Measurements from ENCODE around the gene C2CD5.
"Not testable (repeated sequence)": the region's sequence is repeated elsewhere in the genome, so short reads cannot be mapped to it uniquely, and the experiment has no call there.

The C2CD5 gene

GRCh38 chr12:22487683-22488082, 56.7 kb downstream of the C2CD5 start:
- in situ Hi-C loops (cut with MboI; ENCODE audit: low pct_unique_long_range_greater_than_20kb, low sequenced_read_pairs) = not testable (repeated sequence)

GRCh38 chr12:22481547-22482104, 62.7 kb downstream of the C2CD5 start:
- in situ Hi-C loops (cut with MboI; ENCODE audit: low pct_unique_long_range_greater_than_20kb, low sequenced_read_pairs) = no loop called here
- DNase-seq = no peak

More at GRCh38 chr12:22487683-22488082, 56.7 kb downstream of the C2CD5 start:
- not testable (repeated sequence) for DNase-seq

- DNase-seq; in situ Hi-C loops (cut with MboI; ENCODE audit: low pct_unique_long_range_greater_than_20kb, low sequenced_read_pairs): not testable (repeated sequence)
Observed at GRCh38 chr12:22480814-22481213, 63.5 kb downstream of the C2CD5 start.

DNA sequence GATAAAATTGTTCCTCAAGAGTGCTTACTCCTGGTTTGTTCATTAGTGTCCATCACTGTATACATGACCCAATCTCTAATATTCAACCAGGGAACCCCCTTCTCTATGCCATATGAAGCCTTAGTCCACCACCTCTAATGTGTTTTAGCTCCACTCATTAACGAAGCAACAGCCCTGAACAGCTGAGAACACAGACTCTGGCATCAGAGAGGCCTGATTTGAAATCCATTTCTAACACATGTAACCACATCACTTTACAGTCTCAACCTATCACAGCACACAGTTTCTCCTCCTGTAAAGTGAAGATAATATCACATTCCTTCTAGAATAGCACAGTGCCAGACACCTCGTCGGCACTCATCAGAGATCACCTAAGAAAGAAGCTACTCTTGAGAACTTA, 64.3 kb downstream of the C2CD5 start:
- DNase-seq = no peak
- in situ Hi-C loops (cut with MboI; ENCODE audit: low pct_unique_long_range_greater_than_20kb, low sequenced_read_pairs) = no loop called here

GRCh38 chr12:22477894-22478287, 66.5 kb downstream of the C2CD5 start:
- in situ Hi-C loops (cut with MboI; ENCODE audit: low pct_unique_long_range_greater_than_20kb, low sequenced_read_pairs) = no loop called here
- DNase-seq = no peak

DNA sequence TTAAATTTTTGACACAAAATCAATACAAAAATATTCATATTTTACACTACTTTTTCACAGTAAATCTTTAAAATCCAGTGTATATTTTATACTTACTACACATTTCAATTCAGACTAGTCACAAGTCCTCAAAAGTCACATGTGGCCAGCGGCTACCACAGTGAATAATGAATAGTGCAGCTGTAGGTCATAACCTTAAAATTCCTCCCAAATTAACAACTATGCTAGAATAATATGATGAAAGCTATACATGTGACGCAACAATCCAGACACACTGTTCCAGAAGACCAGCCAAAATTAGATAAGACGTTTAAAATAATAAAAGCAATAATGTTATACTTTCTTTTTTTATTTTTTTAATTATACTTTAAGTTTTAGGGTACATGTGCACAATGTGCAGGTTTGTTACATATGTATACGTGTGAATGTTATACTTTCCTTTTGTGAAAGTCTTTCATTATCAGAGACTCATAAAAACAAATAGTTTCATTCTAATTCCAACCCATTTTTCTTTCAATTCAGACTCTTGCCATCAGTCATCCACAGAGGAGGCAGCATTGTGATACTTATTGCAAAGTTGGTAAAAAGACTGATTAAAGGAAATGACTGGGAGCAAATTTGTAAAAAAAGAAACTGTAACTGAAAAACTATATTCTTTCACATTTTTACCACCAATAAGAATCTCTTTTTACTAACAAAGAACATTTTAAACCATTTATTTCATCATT, 67.0 kb downstream of the C2CD5 start:
- no peak for DNase-seq
- in situ Hi-C loops (cut with MboI; ENCODE audit: low pct_unique_long_range_greater_than_20kb, low sequenced_read_pairs) = no loop called here

DNA sequence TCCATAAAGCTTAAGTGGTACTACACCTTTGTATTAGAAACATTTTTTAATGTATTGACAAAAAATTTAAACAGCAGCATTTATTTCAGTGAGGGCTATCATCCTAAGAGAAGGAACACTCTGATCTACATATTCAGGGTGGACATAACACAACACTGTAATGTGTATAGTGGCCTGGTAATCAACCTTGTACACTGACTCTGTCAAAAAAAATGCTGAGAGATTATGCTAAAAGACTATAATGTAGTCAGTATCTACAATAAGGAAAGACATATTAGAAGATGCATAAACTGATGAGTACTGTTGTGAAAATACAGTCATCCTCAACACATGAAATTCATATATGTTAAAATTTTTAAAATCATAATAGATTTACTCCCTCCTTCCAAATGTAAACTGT, 68.2 kb downstream of the C2CD5 start:
- in situ Hi-C loops (cut with MboI; ENCODE audit: low pct_unique_long_range_greater_than_20kb, low sequenced_read_pairs) = no loop called here
- DNase-seq = no peak

DNA sequence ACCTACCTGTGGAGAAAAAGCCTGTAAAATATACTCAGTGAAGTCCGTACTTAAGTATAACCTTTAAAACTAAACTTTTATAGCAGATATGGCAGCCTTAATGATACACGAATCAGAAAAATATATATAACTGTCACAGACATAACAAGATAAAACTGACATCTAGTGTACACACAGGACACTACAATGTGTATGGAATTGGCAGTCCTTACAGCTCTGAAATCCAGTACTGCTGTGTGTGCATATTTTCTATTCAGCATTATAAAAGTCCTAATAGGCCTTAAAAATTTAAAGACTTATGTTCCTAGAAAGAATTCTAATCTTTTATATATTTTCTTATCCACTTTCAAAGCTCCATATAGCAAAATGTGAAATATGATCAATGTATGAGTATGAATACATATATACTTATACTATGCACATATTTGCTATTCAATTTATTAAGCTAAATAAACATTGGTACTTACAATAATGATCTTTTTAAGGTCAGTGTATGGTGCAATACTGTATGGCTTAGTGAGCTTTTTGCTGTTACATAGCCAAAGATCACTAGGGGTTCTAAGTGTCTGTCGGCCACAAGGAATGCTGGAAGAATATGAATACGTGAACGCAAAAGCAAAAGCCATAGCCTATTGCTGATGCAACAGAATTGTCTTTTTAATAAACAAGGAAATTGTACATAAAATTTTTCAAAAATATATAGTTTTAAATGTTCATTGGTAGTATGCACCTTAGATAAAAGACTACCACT, 69.2 kb downstream of the C2CD5 start:
- in situ Hi-C loops (cut with MboI; ENCODE audit: low pct_unique_long_range_greater_than_20kb, low sequenced_read_pairs) = no loop called here
- no peak for DNase-seq

DNA sequence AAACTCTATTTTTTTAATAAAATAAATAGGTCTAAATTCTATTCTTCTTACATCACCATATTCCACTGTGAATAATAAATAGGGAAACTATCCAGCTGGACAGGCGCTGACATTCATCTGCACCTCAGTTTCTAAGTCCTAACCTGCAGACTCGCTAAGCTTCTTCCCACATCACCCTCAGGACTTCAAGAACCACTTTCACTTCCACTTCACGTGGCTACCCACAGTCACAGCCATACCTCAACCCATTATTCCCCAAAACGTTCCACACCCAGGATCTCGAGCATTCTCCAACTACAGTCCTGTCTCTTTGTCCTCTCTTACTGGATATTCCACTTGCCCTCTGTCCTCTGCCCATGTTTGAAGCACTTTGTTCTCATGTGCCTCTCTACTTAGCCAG, 71.1 kb downstream of the C2CD5 start:
- in situ Hi-C loops (cut with MboI; ENCODE audit: low pct_unique_long_range_greater_than_20kb, low sequenced_read_pairs) = no loop called here
- DNase-seq = no peak

DNA sequence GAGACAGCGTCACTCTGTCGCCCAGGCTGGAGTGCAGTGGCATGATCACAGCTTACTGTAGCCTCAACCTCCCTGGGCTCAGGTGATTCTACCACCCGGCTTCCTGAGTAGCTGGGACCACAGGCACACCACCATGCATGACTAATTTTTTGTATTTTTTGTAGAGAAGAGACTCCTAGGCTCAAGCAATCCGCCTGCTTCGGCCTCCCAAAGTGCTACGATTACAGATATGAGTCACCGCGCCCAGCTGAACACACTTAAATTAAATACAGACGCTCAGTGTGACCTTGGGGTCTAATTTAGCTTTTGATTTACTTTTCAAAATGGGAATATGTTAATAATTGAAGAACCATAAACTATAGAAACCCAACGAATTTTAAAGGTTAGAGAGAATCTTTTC, 77.2 kb downstream of the C2CD5 start:
- no peak for DNase-seq
- in situ Hi-C loops (cut with MboI; ENCODE audit: low pct_unique_long_range_greater_than_20kb, low sequenced_read_pairs) = no loop called here

GRCh38 chr12:22463306-22463705, 81.0 kb downstream of the C2CD5 start:
- in situ Hi-C loops (cut with MboI; ENCODE audit: low pct_unique_long_range_greater_than_20kb, low sequenced_read_pairs) = no loop called here
- DNase-seq = no peak

- in situ Hi-C loops (cut with MboI; ENCODE audit: low pct_unique_long_range_greater_than_20kb, low sequenced_read_pairs) = no loop called here
- no peak for DNase-seq
Observed at GRCh38 chr12:22461786-22462185, 82.6 kb downstream of the C2CD5 start.

GRCh38 chr12:22459838-22460490, 84.4 kb downstream of the C2CD5 start:
- in situ Hi-C loops (cut with MboI; ENCODE audit: low pct_unique_long_range_greater_than_20kb, low sequenced_read_pairs) = no loop called here
- DNase-seq = peak; percentile 53

GRCh38 chr12:22458298-22458937, 85.9 kb downstream of the C2CD5 start:
- DNase-seq = no peak
- in situ Hi-C loops (cut with MboI; ENCODE audit: low pct_unique_long_range_greater_than_20kb, low sequenced_read_pairs) = no loop called here

DNA sequence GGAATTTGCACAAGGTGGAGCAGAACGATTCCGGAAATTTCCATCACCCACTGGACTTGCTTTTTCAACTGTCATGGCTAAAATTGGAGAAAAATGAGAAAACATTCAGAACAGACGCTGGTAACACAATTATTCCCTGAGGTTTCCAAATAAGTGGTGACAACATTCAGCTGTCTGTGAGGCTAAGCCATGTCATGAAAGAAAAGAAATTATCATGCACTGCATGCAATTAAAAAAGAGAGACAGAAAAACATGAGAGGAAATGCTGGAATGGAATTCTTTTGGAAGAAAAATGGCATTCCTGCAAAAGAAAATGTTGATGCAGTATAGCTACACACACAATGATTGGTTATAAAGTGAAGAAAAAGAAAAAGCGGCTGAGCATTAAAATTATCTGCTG, 87.3 kb downstream of the C2CD5 start:
- in situ Hi-C loops (cut with MboI; ENCODE audit: low pct_unique_long_range_greater_than_20kb, low sequenced_read_pairs) = no loop called here
- DNase-seq = no peak

DNA sequence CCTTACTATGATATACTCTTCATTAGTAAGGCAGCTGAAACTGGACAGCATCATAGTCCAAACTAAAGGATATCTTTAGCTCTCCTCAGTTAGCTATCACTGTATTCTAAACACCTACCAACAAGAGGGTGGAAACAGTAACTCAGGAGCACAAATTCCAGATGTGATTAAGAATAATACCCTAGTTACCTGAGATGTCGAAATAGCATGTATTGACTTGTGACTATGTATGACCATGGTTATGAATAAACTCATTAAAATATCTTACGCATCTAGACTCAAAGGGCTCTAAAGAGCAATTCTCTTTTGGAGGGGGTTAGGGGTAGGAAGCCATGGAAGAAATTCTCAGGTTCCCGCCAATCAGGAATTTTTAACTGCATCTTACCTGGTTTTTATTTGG, 90.8 kb downstream of the C2CD5 start:
- in situ Hi-C loops (cut with MboI; ENCODE audit: low pct_unique_long_range_greater_than_20kb, low sequenced_read_pairs) = no loop called here
- DNase-seq = no peak

GRCh38 chr12:22447223-22447622, 97.1 kb downstream of the C2CD5 start:
- DNase-seq = no peak
- in situ Hi-C loops (cut with MboI; ENCODE audit: low pct_unique_long_range_greater_than_20kb, low sequenced_read_pairs) = loop anchor here (25.0 kb wide), 1 partner anchor 360 kb away; no protein-coding TSS in a partner anchor

DNA sequence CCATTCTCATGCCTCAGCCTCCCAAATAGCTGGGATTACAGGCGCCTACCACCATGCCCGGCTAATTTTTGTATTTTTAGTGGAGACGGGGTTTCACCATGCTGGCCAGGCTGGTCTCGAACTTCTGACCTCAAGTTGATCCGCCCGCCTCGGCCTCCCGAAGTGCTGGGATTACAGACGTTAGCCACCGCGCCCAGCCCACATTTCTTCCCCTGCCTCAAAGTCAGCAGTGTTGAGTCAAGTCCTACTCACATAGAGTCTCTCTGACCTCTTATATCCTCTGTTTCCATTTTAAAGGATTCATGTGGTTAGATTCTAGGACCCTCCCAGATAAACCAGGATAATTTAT, 100.1 kb downstream of the C2CD5 start:
- in situ Hi-C loops (cut with MboI; ENCODE audit: low pct_unique_long_range_greater_than_20kb, low sequenced_read_pairs) = loop anchor here (25.0 kb wide), 1 partner anchor 357 kb away; no protein-coding TSS in a partner anchor
- DNase-seq = not testable (repeated sequence)

Measured in KBM-7 (cell line).